ENCODE results near the gene CARD16. TPM values are rescaled to one million over a fixed set of nuclear protein-coding genes. Genes with fewer than 3 reads are reported as not detected.

Gene CARD16
- total RNA-seq, 1 experiment from 2014 or later: not detected

- H3K9me3 ChIP-seq (ENCODE audit: control insufficient read depth, low read depth, low read length): no peaks in the 10 kb centered on the region
- H4K91ac ChIP-seq (ENCODE audit: insufficient read length, low read depth, low read length): no peak overlapping the region
- H2BK20ac ChIP-seq (ENCODE audit: low read depth, low read length, poor library complexity, severe bottlenecking): no peak overlapping the region
- TF ChIP-seq CTCF (conservative IDR thresholded peaks at IDR 0.05): no peak
- no peak overlapping the region for H3K56ac ChIP-seq (ENCODE audit: insufficient read length, low read depth, low read length)
- no peak overlapping the region for H3K23ac ChIP-seq (ENCODE audit: insufficient read length, low read depth, low read length)
- Mint-ChIP-seq H3K4me1 (0 out of 4 replicates have a peak, but pooled peaks cover 0 to 3% of the 10 kb centered on the region in 2 experiments), H3K4me3 (no peak overlapping the region), H3K27me3 (ENCODE audit: low read depth) (no peaks in the 10 kb centered on the region), H3K36me3 (ENCODE audit: insufficient read depth in 1 of 3, low read depth in 3 of 3) (peaks cover 0 to 2% (median 0%) of the 10 kb centered on the region in 3 experiments; a peak in 3 of 7 replicates), H3K27ac (no peak overlapping the region), H3K9me3 (no peaks in the 10 kb centered on the region; a peak in 2 of 5 replicates)
- H3K14ac ChIP-seq (ENCODE audit: insufficient read depth, low read length): no peak overlapping the region
- H3K4me1 ChIP-seq (ENCODE audit: insufficient read depth, low read length): 0 out of 2 replicates have a peak, but pooled peaks cover 2% of the 10 kb centered on the region
- WGBS (ENCODE audit: extremely low coverage, insufficient read length, low lambda C conversion rate): no CpG with 5 or more reads among the region's 3 CpGs
- no peaks in the 10 kb centered on the region for H4K20me1 ChIP-seq (ENCODE audit: control insufficient read depth, insufficient read depth, insufficient read length)
- no peaks in the 10 kb centered on the region for H3K23me2 ChIP-seq (ENCODE audit: insufficient read length, low read depth, low read length, poor library complexity, severe bottlenecking)
- H3K27ac ChIP-seq (ENCODE audit: insufficient read length, low read depth, low read length): no peak overlapping the region
- no peak overlapping the region for H3K18ac ChIP-seq (ENCODE audit: insufficient read length, low read depth, low read length)
- no peak overlapping the region for H3T11ph ChIP-seq (ENCODE audit: low read length)
- no peak overlapping the region for H3K4me2 ChIP-seq (ENCODE audit: insufficient read depth, insufficient read length, low read length)
- no peak overlapping the region for H2BK5ac ChIP-seq (ENCODE audit: insufficient read length, low read length)
- no peak overlapping the region for H4K5ac ChIP-seq (ENCODE audit: insufficient read length, low read depth, low read length)
- H3K9ac ChIP-seq (ENCODE audit: extremely low read depth, insufficient read length, low read length): no peak overlapping the region
- H2BK120ac ChIP-seq (ENCODE audit: low read depth, low read length, poor library complexity, severe bottlenecking): no peak overlapping the region
- no peak overlapping the region for H2AFZ ChIP-seq (ENCODE audit: low read length)
- H2AK5ac ChIP-seq (ENCODE audit: insufficient read length, low read length): no peak overlapping the region
- DNase-seq: no peak
- no peak overlapping the region for H4K8ac ChIP-seq (replicated peaks; ENCODE audit: insufficient read length, low read depth, low read length)
- H2BK15ac ChIP-seq (ENCODE audit: low read depth, low read length): no peak overlapping the region
- H3K27me3 ChIP-seq (ENCODE audit: insufficient read depth, low read length): no peaks in the 10 kb centered on the region
- H3K79me1 ChIP-seq (ENCODE audit: insufficient read depth, low read depth, low read length, poor library complexity, severe bottlenecking): no peaks in the 10 kb centered on the region
- no peak overlapping the region for H3K4ac ChIP-seq (ENCODE audit: low read depth, low read length)
- H2BK12ac ChIP-seq (ENCODE audit: insufficient read length, low read depth, low read length): no peak overlapping the region
- H3K79me2 ChIP-seq (ENCODE audit: insufficient read depth, low read length): no peaks in the 10 kb centered on the region
Observed at GRCh38 chr11:105004021-105004420, 41.1 kb downstream of the CARD16 start.

All from H9 (cell line).